Activated effector memory CD4-positive, alpha-beta T cell treated with Interleukin-2 at 50 U/mL for 16 hours (primary cell): Measurements from ENCODE around the gene STIM1.
"Not testable (repeated sequence)": the region's sequence is repeated elsewhere in the genome, so short reads cannot be mapped to it uniquely, and the experiment has no call there.

Experiments
- DNase-seq: peaks from one replicate; pipeline ENCODE4 v3.0.0-alpha.2; 2020

STIM1 gene

GRCh38 chr11:3854977-3855807, at the start of gene STIM1:
Gene STIM1 (plus strand): TSS chr11:3855664. CDS start chr11:3856271, 607 bp downstream.
- peak; percentile 98 for DNase-seq

DNA sequence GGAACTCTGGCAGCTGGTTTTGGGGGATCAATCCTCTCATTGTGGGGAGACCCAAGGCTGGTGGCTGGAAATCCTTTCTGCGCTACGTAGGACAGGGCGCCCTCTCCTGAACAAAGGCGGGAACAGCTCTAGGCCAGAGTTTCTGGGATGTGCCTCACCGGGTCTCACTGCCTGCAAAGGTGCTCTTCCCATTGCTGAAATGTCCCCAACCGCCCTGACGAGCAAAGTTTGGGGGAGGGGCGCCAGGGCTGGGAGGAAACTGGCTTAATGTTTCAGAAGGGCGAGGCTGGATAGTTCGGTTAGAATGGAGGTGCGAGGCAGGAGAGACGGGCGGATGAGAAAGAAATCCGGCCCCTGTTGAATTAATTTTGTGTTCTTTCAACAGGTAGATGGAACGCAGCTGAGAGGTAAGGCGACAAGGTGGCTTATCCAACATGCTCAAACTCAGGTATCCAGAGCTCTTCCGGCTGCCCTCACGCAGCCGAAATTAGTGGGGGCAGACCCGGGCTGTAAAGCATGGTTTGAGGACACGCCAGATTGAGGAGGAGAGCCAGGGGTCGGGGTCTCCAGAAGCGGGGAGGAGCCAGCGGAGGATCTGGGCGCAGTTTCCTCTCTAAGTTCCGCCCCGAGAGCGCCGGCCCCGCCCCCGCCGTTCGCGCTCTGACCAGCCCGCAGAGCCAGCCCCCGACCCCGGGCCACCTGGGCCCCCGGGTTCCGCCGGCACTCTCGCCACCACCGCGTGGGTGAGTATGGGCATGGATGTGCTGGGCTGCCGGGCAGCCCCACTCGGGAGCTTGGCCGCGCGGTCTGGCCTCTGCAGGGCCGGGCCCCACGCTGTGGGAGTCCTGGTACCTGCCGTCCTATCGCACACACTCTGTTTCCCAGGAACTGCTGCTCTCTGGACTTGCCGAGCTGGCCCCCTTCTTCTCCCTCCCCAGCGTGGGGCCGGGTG, 47.3 kb upstream of the STIM1 start, which contains the start of gene PGAP2:
Gene PGAP2 (plus strand): TSS at position 652 of the 952 bp plus-strand sequence. CDS start 2,700 bp downstream, outside the sequence.
- peak; percentile 54 for DNase-seq

DNA sequence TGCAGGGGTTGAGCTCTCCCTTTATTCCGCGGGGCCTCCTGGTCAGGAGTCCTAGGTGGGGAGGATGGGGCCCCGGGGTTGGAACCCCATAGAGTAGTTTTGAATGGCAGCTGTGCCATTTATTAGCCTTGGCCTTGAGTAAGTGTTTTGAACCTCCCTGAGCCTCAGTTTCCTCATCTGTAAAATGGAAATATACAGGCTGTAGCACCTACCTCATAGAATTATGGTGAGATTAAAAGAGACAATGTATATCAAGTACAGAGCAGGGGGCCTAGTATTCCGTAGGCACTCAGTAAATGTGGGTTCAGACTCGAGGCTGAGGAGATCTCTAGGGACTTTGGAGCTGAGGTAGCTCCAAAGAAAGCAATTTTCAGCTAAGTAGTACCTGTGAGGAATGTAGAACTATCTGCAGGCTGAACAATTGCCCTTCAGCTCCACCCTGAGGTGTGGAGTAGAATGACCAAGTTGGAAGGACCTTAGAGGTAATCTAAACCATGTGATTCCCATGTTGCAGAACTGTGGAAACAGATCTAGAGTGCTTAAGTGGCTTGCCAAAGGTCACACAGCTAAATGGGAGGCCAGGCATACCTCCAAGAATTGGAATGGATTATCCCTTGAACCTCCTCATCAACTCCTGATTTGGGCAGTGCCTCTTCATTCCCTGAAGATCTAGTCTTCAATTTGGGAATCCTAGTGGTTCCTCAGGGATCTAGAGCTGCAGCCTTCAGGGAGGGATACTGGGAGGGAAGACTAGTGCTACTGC, 46.4 kb upstream of the STIM1 start:
- DNase-seq: peak; percentile 25

GRCh38 chr11:3809624-3809928, 45.9 kb upstream of the STIM1 start:
- no peak for DNase-seq

DNA sequence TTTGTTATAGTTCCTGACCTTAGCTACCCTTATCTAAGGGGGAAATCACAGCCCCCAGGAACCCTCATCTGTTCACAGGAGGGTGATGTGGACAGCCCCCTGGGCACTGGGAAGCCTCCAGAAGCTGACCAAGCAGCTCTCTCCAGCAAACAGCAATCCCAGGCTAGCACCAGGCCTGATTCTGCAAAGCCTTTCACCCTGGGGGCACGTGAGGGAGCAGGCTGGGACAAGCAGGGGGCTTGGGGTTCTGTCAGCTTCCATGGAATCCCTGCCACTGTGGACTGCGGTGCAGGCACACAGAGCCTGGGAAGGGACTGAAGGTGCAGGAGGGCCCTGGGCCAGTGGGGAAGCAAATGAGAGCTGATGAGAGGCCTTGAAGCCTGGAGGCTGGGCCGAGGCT, 45.0 kb upstream of the STIM1 start:
- no peak for DNase-seq

- DNase-seq: no peak
Measured at GRCh38 chr11:3810951-3811350, 44.5 kb upstream of the STIM1 start.

DNA sequence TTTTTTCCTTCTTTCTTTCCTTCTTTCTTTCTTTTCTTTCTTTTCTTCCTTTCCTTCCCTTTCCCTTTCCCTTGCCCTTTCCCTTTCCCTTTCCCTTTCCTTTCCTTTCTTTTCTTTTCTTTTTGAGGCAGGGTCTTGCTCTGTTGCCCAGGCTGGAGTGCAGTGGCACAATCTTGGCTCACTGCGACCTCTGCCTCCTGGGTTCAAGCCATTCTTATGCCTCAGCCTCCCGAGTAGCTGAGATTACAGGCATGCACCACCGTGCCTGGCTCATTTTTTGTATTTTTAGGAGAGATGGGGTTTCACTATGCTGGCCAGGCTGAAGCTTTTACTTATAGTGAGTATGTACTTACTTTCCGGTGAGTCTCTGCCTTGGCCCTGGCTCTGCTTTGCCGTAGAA, 40.6 kb upstream of the STIM1 start:
- not testable (repeated sequence) for DNase-seq

DNA sequence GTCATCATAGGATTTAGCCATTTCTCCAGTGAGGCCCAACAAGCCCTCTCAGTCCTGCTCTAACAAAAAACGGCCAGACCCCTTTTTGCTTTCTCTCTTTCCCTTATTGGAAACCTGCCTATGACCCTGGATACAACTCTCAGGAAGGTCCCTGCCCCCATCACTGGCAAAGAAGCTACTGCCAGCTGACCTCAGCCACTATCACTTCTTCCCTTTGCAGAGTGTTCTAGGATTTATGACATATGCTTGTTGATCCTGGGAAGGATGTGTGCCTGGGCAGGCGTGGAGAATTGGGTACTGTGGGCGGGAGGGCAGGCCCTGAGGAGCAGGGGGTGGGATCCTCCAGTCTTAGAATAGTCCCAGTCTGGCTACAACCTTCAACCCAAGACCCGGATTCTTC, 39.6 kb upstream of the STIM1 start:
- DNase-seq: no peak

DNA sequence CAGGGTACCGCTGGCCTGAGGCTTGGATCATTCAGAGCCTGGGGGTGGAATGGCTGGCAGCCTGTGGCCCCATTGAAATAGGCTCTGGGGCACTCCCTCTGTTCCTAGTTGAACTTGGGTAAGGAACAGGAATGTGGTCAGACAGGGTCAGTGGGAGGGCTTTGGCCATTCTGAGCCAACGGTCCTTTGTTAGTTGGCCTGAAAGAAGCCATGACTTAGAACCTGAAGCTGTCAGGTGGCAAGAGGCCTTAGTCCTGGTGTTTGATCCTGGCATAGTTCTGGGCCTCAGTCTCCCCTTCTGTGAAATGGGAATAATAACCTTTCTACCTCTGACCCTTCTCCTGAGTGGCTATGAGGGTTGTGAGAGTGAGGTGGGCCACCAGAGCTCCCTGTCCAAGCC, 38.8 kb upstream of the STIM1 start:
- DNase-seq: no peak

- DNase-seq: no peak
Measured at GRCh38 chr11:3817181-3817800, 38.2 kb upstream of the STIM1 start.

DNA sequence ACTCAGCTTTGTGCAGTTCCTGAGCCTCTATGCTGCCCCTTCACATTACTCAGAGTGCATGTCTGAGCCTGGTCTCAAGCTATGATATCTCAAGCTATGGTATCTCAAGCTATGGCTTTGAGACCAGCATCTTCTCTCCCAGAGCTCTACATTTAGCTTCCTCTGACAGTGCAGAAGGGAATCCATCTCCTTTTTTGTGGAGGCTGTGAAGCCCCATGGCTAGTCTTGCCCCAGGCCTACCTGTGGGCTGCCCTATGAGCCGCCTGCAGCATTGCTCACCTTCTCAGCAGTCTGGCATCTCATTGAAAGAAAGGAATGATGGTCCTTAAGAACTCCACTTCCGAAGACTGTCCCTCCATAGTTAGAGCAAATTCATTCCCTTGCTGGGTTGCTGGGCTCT, 34.5 kb upstream of the STIM1 start:
- no peak for DNase-seq

GRCh38 chr11:3822312-3822711, 33.2 kb upstream of the STIM1 start:
- DNase-seq: no peak

DNA sequence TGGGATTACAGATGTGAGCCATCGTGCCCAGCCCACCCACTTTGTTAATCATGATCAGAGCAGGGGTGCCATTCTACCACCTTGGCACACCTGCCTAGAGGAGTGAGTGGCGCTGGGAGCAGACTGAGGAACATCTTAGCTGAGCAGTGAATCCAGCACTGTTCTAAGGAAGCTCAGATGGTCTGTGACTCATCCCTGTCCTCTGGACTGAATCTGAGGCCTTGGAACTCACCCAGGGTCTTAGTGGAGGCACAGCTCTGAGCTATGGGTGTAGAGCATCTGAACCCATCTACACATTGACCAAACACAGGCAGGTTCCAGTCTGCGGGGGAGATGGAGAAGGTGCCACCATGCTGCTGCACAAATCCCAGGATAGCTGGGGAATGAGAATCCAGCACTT, 32.2 kb upstream of the STIM1 start:
- no peak for DNase-seq

DNA sequence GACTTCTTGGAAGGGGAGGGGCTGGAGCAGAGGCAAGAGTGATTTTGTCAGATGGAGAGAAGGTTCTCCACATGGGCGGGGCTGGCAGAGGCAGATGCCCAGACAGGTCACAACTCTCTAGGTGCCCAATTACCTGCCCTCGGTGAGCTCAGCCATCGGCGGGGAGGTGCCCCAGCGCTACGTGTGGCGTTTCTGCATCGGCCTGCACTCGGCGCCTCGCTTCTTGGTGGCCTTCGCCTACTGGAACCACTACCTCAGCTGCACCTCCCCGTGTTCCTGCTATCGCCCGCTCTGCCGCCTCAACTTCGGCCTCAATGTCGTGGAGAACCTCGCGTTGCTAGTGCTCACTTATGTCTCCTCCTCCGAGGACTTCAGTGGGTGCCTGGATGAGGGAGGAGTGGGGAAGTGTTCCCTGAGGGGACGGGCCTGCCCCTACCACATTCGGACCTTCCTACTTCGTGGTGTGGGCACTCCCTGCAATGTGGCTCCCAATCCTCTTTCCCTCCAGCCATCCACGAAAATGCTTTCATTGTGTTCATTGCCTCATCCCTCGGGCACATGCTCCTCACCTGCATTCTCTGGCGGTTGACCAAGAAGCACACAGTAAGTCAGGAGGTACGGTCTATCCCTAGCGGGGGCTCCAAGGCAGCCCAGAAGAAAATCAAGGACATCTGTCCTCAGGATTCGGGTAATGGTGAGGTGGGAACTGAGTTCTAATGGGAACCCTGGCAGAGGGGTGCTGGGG, 31.5 kb upstream of the STIM1 start:
- DNase-seq: no peak

DNA sequence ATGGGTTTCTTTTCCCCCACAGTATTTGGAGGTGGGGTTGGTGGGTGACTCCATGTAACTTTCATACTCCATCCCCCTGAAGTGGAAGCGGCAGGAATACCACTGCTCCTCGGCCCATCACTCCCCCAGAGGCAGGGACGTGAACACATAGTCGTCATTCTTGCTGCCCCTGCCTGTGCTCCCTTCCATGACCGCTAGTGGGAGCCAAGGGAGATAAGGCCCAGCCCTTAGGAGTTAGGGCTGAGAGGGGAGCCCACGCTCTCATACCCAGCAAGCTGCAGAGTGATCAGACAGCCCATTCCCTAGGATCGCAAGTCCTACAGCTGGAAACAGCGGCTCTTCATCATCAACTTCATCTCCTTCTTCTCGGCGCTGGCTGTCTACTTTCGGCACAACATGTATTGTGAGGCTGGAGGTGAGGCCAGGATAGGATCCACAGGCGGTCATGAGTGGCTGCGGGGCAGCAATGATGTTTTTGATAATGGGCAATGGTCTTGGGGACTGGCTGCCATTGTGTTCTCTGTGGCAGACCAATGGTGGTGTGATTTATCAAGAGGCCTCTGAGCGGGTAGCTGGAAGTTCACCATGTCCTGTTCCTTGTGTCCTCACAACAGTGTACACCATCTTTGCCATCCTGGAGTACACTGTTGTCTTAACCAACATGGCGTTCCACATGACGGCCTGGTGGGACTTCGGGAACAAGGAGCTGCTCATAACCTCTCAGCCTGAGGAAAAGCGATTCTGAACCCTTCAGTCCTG, 30.6 kb upstream of the STIM1 start:
- DNase-seq: peak; percentile 71

DNA sequence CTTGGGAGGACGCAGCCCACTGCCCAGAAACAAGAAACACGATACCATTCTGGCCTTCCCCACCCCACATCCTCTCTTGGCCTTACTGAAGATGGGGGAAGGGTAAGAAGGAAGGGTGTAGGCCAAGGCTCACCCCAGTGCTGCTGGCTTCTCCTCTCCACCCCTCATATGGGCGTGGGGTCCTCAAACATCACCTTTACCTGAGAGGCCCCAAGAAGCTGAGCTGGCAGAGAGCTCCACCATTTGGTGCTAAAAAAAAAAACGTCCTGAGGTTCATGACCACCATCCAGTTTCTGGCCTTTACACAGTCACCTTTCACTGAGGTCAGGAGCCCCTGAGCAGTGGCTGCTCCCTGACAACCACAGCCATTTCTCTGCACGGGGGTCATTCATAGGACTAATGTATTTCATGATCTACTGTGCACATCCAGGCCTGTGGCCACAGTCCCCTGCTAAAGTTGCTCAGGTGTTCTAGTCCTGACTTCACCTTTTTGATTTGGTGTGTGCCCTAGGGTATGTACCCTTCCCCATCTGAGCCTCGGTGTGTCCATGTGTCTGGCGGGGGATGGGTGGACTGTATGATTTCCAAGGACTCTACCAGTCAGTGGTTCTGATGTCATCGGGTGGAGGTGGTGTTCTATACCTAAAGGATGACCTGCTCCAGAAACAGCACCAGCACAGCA, 29.9 kb upstream of the STIM1 start:
- DNase-seq: no peak

DNA sequence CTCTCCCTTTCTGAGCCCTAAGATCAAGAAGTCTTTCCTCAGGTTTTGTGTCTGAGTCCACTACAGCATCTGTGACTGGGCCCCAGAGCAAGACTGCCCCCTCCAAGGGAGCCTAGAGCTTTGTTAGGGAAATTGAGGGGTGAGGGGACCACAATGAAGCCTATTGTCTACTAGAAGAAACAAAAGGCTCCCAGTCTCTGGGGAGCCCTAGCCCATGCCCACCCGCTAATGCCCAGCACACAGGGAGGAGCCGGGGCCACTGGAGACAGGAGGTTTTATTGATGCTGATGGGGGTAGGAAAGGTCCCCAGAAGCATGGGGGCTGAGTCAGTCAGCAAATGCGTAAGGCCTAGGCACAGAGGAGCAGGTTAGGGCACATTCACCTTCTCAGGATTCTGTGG, 28.7 kb upstream of the STIM1 start:
- no peak for DNase-seq

- DNase-seq: no peak
Measured at GRCh38 chr11:3827434-3828186, 27.9 kb upstream of the STIM1 start.

DNA sequence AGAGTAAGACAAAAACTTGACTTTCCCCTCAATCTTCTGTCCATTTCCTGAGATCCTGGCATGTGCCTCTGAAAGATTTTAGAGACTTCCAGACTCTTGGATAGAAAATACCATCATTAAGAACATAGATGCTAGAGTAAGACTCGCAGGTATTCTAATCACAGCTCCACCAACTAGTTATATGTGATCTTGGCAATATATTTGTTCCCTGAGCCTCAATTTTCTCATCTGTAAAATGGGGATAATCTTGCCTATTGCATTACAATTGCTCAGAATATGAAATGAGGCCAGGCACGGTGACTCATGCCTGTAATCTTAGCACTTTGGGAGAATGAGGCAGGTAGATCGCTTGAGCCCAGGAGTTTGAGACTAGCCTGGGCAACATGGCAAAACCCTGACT, 25.4 kb upstream of the STIM1 start:
- no peak for DNase-seq

GRCh38 chr11:3830730-3831129, 24.7 kb upstream of the STIM1 start:
- no peak for DNase-seq
